Right renal cortex interstitium (tissue), 3 donors: ENCODE results near the gene ZNF316. TPM values are rescaled to one million over a fixed set of nuclear protein-coding genes. Genes with fewer than 3 reads are reported as not detected.
"Not testable (repeated sequence)": the region's sequence is repeated elsewhere in the genome, so short reads cannot be mapped to it uniquely, and the experiment has no call there.

Experiments used
- DNase-seq, 3 donors: peaks; one replicate each; pipeline ENCODE4 v3.0.0-alpha.2; 2013; ENCODE audit warnings: low read depth in 3 of 3, low spot score in 2 of 3
- polyA plus RNA-seq, 3 donors: library from polyadenylated mRNA; unstranded; fragments of 120-200 nt; gene quantifications; one replicate each; pipeline ENCODE4 v1.2.1, GENCODE V29; 2013; ENCODE audit not compliant: insufficient read length in 3 of 3

ZNF316 gene
- polyA plus RNA-seq, 3 donors, result 37.0 to 39.1 (median 37.9) TPM

DNA sequence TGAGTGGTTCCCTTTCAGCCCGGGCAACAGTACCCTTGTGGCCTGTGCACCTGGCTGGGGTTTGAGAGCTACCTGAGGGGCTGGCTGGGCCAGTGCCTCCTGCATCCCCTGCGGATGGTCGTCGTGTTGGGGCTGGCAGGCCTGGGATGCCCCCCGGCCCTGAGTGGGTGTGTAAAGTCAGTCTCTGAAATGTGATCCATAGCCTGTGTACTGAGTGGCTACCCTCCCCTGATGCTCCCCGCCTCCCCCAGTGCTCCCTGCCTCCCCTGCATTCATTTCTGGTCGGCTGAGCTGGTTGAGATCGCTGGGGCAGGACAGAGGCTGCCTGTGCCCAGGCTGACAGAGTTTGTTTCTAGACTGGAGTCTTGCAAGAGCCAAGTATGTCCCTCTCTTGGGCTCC, 9.3 kb downstream of the ZNF316 start:
- no peak for DNase-seq

- no peak for DNase-seq
These were observed 10.0 kb downstream of the ZNF316 start for GRCh38 chr7:6647080-6647479.

DNA sequence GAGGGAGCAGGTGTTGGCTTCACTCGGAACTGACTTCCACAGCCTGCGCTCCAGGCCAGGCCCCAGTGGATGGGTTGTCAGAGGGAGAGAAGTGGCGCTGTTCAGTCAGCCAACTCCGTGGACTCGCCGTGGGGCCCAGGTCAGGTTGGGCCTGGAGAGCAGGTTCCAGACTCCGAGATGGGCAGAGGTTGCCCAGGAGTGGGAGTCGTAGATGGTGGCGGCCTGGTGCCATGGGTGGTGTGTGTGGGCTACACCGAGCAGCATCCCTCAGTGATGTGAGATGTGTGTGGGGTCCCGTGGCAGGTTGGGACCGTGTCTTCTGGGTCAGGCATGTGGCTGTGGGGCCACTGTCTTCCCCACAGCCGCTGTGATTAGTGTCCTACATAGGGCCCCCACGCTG, 10.4 kb downstream of the ZNF316 start:
- DNase-seq, result no peak

- no peak for DNase-seq
These were observed 11.1 kb downstream of the ZNF316 start for GRCh38 chr7:6648066-6648814.

DNA sequence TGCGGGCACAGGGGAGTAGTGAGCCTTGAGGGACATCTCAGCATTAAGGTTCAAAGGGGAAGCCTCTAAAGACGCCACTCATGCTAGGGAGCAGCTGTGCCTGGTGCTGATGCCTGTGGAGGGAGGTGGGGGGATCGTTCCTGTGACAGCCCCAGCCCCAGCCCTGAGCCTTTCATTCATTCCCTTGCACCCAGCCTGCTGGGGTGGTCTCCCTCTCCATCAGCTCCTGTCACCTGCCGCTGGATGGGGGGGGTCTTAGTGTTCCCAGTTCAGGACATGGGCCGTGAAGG, 11.6 kb downstream of the ZNF316 start:
- DNase-seq, result no peak

DNA sequence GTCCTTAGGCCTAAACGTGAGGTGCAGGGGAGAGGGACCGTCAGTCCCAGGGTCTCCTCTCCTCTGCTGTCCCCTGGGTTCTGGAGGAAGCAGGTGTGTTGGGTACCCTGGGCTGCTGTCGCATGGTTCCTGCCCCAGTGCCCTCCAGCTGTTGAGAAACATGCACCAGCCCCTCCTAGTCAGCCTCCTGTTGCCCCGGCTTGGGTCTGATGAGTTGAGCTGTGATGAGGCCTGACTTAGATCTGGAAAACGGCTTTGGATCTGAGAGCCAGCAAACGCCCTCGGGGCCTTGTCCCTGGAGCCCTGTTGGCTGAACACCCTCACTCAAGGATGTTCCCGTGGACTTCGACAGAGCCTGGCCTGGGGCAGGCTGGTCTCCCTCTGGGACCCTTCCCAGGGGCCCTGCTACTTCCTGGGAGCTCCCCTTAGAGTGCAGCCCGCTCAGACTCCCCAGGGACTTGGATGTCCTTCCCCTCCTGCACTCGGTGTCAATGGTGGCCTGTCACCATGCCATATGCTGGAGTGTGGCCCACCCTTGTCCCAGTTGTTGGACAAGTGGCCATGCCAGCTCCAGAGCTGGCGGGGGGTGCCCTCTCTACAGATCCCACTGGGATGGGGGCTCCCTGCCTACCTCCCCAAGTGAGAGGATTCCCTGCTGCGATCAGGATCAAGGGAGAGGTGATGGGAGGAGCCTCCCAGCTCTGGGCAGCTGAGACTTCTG, 12.3 kb downstream of the ZNF316 start:
- DNase-seq, result no peak

DNA sequence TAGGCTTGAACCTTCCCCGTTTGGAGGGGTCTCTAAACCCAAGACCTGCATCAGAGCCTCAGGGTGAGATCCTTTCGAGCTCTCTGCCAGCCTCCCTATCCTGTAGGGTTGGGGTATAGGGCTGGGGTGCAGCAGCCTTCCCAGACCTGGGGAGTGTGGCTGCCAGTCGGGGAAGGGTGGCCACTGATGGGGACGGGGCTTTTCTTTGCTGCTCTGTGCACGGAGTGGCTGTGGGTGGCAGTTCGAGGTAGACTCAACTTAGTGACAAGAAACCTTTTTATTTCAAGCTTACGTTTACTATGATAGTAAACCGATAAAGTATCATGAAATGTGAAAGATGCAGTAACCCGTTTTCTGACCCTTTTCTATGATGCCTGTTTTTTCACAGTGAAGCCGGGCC, 13.0 kb downstream of the ZNF316 start:
- DNase-seq, result no peak

DNA sequence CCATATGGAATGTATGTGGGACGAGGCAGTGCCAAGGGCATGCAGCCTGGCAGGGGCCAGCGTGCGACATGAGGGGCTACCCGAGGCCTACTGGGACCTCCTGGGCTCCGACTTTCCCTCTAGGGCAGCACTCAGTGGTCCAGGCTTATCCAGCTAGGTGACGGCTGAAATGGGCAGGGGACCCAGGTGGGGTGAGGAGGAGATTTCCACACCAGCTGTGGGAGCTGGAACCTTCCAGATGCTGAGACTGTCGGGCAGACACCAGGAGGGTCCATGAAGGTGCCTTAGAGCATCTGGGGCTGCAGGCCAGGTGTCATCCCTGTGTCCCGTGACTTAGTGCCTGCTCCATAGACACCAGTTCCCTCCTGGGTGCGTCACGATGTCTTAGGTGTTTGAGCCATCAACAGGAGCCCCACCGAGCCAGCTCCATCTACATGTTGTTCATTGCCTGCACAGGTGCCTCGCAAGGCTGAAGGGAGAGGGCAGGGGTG, 13.4 kb downstream of the ZNF316 start:
- DNase-seq, result no peak

DNA sequence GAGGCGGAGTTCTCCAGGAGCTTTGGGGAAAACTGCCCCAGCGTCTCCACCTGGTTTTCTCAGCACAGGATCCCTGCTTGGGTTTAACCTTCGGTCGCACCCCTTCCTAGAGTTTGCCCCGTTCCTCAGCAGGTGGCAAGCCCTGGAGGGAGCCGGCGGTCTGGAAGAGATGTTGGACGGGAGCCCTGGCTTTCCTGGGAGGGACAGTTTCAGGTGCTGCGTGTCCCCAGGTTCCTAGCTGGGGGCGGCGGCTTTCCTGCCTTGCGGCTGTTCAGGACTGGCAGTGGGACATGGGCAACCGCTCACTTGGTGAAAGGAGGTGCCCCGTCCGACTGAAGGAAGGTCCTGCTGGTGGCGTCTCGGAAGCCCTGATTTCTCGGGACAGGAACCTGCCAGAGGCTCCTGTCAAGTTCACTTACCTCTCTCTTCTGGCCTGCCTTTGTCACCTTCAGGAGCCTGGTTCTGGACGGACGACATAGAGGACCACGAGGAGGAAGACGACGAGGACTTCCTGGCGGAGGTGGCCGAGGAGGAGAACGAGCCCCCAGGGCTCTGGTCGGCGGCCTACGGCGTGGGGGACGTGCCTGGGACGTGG, 14.8 kb downstream of the ZNF316 start:
- no peak for DNase-seq

- DNase-seq, result no peak
These were observed 15.4 kb downstream of the ZNF316 start for GRCh38 chr7:6652446-6653011.

DNA sequence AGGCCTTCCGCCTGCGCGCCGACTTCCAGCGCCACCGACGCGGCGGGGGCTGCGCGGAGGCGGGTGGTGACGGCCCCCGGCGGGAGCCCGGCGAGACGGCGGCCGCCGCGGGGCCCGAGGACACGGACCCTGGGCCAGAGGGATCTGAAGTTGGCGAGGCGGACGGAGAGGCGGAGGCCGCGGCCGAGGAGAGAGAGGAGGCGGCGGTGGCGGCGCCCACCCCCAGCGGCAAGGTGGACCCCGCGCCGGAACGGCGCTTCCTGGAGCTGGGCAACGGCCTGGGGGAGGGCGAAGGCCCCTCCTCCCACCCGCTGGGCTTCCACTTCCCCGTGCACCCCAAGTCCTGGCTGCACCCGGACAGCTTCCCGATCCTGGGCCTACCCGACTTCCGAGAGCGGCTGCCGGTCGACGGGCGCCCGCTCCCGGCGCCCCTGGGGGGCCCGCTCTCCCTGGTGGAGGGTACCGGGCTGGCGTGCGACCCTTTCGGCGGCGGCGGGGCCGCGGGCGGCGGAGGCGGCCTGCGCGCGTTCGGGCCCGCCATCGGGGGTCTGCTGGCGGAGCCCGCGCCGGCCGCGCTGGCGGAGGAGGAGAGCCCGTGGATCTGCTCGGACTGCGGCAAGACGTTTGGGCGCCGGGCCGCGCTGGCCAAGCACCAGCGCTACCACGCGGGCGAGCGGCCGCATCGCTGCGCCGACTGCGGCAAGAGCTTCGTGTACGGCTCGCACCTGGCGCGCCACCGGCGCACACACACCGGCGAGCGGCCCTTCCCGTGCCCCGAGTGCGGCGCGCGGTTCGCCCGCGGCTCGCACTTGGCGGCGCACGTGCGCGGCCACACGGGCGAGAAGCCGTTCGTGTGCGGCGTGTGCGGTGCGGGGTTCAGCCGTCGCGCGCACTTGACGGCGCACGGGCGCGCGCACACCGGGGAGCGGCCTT, 16.2 kb downstream of the ZNF316 start:
- no peak for DNase-seq

DNA sequence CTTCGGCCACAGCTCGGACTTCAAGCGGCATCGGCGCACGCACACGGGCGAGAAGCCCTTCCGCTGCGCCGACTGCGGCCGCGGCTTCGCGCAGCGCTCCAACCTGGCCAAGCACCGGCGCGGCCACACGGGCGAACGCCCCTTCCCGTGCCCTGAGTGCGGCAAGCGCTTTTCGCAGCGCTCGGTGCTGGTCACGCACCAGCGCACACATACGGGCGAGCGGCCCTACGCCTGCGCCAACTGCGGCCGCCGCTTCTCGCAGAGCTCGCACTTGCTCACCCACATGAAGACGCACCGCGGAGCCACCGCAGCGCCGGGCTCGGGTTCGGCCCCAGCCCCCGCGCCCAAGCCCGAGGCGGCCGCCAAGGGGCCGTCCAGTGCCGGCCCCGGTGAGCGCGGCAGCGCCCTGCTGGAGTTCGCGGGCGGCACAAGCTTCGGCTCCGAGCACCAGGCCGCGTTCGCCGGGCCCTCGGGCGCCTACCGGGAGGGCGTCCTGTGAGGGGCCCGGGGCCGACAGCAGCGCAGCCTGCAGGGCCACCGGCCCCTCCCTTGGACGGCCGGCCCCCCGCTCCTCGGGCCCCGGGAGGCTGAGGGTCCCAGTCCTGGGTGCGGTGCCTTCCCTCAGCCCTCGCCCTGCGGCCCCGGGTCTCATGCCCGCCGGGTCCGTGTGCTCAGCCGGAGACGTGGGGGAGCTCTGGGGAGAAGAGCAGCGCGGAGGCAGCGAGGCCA, 17.2 kb downstream of the ZNF316 start:
- DNase-seq, result no peak

GRCh38 chr7:6654842-6655610, 17.9 kb downstream of the ZNF316 start:
- no peak for DNase-seq

GRCh38 chr7:6655636-6656385, 18.7 kb downstream of the ZNF316 start:
- no peak for DNase-seq

GRCh38 chr7:6656413-6656812, 19.3 kb downstream of the ZNF316 start:
- DNase-seq, result no peak

DNA sequence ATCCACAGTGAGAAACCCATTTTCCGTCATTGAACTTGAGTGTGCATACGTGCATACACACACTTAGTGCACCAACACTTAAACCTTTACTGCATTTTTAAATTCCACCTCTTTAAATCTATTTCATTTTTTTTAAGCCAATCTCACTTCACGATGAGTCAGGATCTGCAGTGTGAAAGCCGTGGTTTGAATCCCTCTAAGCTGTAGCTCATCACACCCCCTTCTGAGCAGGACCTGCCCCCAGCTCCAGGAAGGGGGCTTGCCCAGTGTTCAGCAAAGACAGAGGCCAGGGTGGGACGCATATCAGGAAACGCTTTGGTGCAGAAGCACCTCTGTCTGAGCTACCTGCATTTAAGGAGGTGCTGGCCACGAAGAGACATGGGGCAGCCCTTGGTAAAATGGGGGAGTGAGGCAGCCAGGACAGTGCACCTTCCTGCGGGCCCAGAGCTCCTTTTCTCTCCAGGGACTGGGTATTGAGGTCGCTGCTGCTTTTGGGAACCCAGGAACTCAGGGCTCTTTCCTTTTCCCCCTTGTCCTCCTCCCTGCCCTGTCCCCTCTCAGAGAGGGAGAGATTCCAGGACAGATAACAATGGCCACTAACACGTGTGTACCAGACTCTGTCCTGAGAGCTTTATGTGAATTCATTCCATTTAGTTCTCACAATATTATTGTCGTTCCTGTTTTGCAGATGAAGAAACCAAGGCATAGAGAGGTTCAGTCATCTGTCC, 21.7 kb downstream of the ZNF316 start:
- no peak for DNase-seq

- not testable (repeated sequence) for DNase-seq
These were observed 33.7 kb downstream of the ZNF316 start for GRCh38 chr7:6670851-6671250.
